HG03139 (cell line): ENCODE data around the gene HECW1.

Experiments
- ATAC-seq: cut with Tn5 transposase; IDR thresholded peaks from one replicate; pipeline ENCODE4 v1.9.1; 2021; ENCODE audit not compliant: unreplicated experiment

The HECW1 gene

DNA sequence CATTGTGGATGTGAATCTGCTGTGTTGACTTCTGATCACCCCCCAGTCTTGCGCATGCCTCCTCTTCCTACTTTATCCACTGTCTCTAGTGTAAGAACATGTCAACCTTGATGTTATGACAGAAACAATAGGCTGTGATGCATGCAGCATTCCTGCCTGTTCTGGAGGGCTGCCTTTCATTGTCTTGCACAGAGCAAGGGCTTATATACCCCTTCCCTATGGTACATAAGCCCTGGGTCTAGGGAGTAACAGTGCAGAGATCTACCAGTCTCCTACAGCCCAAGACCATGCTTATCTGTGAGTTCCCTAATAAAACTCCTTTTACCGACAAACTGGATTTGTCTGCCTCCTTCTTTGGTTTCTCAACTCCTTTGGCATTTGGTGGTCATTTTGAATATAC, 293.5 kb downstream of the HECW1 start:
- no peak for ATAC-seq

DNA sequence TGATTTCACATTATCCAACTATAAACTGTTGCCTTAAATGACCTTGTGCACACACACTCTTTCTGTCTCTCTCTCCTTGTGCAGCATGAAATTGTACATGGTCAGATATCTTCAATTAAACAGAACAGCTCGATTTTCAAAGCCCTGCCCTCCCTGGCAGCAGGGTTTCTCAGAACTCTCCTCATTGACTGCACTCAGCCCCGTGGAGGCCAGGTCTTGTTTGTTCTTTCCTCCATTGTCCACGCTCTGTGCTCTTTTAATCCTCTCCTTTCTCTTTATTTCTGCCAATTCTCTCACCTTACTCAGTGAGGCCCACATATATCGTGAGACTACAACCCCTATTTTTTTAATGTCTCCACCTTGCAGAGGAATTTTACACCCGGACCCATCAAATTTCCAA, 294.5 kb downstream of the HECW1 start:
- ATAC-seq: no peak

GRCh38 chr7:43408981-43409380, 296.5 kb downstream of the HECW1 start:
- no peak for ATAC-seq

GRCh38 chr7:43417455-43417854, 305.0 kb downstream of the HECW1 start:
- ATAC-seq: no peak

- no peak for ATAC-seq
These were observed 318.0 kb downstream of the HECW1 start for GRCh38 chr7:43430411-43430810.

DNA sequence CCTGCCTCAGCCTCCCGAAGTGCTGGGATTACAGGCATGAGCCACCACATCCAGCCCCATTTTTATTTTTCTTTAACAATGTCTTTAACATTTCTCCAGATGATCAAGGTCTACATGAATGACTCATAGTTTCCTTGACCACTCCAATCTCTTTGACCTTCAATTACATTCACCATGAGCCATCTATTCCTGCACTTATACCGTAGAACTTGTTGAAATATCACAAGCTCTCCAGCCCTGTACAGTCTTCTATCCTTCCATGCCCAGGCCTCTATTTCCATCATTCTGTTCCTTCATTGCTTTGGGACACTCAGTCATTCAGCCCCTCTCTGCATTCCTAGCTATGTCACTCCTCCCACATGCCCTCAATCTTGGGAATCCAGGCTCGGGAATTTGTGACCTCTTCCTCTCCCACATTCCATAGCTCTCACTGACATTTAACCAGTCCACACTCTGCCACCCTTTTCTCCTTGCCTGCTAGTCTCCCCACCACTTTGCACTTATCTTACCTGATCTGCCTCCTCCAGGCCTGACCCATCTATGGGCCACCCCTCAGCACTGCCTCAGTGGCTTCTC, 318.7 kb downstream of the HECW1 start:
- ATAC-seq: no peak

DNA sequence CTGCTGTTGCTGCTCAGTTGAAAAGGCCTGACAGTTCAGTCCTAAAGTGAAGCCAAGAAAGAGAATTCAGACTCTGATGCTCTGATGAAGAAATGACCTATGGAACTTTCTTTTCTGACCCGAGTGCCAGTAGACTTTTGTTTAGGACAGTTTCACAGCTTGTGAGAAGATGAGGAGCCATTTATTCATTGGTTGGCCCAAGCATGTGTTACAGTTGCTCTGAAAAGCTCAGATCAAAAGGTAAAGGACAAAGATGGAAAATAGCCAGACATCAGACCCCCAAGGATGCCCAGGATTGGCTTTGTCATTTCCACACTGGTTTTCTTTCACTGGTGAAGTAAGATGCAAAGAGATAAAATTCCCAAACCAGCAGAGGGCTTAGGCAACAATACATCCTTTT, 321.2 kb downstream of the HECW1 start:
- no peak for ATAC-seq

- ATAC-seq: no peak
These were observed 324.6 kb downstream of the HECW1 start for GRCh38 chr7:43437001-43437400.

GRCh38 chr7:43438897-43439479, 326.5 kb downstream of the HECW1 start:
- no peak for ATAC-seq

DNA sequence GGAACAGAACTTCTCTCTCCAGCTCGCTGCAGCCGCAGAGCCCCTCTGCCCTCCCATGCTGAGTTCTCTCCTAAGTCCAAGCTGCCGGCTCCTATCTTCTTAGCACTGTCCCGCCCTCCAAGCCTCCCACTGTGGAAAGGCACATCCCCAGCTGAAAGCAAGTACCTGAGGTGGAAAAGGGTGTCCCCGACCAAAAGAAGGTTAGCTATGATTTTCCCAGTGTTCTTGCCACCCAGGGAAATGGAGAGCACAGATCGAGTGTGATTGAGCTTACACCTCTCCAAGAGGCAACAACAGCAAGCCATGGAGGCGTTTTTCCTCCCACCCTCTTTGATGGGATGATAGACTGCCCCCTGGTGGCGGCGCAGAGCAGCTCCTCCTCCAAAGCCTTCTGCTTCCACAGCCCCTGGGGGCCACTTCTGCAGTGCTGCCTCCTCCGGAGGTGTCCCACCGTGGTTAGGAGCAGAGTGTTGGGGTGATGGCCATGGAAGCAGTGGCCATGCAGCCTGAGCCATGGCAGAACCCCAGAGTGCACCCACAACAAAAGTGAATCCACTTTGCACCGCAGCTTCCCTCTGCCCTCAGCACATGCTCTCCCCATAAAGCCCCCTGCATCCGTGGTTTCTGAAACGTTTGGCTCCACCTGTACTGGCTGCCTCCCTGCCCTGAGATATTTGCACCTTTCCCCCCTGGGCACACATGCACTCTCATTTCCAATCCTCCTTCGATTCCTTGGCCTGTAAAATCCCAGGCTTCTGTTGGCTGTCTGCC, 327.4 kb downstream of the HECW1 start:
- ATAC-seq: peak; percentile 84

DNA sequence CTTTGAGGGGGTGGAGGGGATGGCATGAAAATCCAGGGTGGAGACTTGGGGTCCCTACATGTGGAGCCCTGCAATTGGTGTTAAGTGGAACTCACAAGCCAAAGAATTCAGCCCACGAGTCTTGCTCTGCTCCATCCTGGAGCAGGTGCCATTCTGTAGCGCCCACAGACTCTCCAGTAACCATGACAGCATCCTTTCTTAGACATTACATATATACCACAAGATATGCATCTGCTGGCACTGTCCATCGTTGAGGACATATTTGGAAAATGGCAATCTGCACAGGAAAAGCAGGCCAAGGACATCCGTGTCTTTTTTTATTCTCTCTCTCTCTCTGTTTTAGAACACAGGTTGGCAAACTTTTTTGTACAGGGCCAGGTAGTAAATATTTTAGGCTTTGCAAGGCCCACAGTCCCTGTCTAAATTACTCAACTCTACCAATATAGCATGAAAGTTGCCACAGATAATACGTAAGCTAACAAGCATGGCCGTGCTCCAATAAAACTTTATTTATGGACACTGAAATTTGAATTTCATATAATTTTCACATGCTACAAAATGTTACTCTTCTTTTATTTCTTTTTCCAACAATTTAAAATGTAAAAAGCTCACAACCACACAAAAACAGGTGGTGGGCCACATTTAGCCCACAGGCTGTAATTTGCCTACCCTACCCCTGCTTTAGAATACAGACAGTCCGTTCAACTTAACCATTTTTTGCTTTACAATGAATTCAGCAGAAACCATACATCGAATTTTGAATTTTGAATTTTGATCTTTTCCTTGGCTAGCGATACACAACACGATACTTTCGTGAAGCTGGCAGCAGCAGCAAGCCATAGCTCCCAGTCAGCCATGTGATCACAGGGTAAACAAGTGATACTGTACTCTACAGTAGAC, 329.0 kb downstream of the HECW1 start:
- no peak for ATAC-seq

- ATAC-seq: no peak
These were observed 330.9 kb downstream of the HECW1 start for GRCh38 chr7:43443381-43443780.

- ATAC-seq: no peak
These were observed 332.5 kb downstream of the HECW1 start for GRCh38 chr7:43444711-43445578.

DNA sequence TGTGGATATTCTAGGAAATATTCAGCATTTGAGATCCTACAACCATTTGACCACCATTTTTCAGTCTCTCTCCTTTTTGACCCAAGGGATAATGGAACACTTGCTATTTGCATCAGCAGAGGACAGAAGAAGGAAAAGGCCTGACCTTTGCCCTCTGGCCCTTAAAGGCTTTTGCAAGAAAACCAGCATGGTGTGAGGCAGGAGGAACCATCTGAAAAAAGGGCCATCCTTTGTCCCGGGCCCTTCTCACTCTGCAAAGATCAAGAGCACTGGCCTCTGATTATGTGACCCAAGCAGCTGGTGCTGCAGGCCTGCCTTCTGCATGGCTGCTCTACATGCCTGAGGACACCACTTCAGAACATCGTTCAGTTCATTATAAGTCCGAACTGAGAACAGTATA, 337.1 kb downstream of the HECW1 start:
- ATAC-seq: no peak

DNA sequence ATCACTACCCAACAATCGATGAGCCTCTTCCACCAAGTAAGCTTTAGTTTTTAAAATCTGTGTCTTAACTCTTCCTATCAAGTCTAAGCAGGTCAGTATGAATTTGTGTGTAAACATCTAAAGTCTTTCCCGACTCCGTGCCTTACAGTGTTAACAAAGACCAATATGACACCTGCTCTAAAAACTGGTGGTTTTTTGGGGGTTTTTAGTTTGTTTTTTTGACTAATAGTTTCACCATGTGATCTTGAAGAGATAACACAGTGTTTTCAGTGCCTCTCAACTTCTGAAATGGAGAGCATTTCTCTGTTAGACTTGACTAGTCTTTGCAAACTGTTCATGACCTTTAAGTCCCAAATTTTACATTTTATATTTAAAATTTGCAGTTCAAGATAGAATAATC, 338.4 kb downstream of the HECW1 start:
- no peak for ATAC-seq

DNA sequence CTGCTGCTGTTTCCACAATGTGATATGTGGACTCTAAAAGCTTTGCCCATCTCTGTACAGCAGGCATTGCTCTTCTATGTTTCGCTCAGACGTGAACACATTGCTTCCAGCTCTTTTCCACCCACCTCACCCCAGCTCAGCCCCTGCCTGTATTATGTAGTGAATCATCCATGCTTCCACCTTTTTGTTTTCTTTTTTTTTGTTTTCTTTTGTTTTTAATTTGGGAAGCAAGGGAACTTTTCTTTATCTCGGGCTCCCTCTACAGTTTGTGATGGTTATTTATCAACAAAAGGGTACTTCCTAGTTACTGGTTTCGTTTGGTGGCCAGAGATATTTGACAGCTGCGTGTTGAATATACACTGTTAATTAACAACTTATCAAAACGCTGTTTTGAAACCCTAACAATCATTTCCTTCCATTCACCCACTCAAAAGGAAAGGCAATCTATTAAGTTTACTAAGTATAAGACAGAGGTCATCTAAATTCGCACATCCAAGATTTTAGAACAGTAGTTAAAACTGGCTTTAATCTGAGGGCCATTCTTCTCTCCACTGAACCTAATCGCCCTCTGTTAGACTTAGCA, 342.6 kb downstream of the HECW1 start:
- ATAC-seq: peak; percentile 78

GRCh38 chr7:43456200-43456599, 343.8 kb downstream of the HECW1 start:
- no peak for ATAC-seq

- no peak for ATAC-seq
These were observed 346.0 kb downstream of the HECW1 start for GRCh38 chr7:43458330-43459018.

DNA sequence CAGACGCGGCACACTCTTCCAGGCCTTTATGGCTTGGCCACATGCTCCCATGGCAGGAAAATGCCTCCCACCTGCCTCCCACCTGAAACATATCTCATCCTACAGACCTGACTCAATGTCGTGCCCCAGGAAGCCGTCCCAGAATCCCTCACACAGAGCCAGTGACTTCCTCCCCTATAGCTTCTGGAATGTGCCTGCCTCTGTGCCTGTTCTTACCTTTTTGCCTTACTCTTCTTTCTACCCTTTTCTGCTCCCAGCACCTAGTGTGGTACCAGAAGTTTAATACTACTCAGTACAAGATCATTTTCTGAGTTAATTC, 346.5 kb downstream of the HECW1 start:
- ATAC-seq: no peak
